HL-60 (cell line): ENCODE results near the gene HPS5.

ENCODE experiments used
- DNase-seq, 2 experiments: peaks; one replicate each; pipeline ENCODE4 v3.0.0-alpha.2; 2010 to 2020; ENCODE audit warnings: low read depth in 1 of 2, low spot score in 1 of 2
- H3K27ac ChIP-seq: fragments of 250-450 bp; sonication (Bioruptor Pico); replicated peaks from 2 replicates; pipeline ENCODE4 v1.5.1; 2020; ENCODE audit warnings: mild to moderate bottlenecking, moderate library complexity
- H3K27me3 ChIP-seq: fragments of 250-450 bp; sonication (Bioruptor Pico); 2 replicates; pipeline ENCODE4 v1.5.1; 2021; ENCODE audit warnings: mild to moderate bottlenecking, moderate library complexity; ENCODE audit not compliant: insufficient read depth, poor library complexity, severe bottlenecking
- H3K4me3 ChIP-seq: replicated peaks from 2 replicates; pipeline ENCODE4 v1.5.1; 2011; ENCODE audit warnings: mild to moderate bottlenecking, control low read depth, low read length; ENCODE audit not compliant: insufficient read depth
- CTCF ChIP-seq: IDR thresholded peaks from one replicate; pipeline ENCODE4 v1.5.1; 2011; ENCODE audit warnings: low read length, control low read depth, inconsistent platforms; ENCODE audit not compliant: insufficient read depth
- GABPA ChIP-seq: IDR thresholded peaks from 2 replicates; pipeline ENCODE4 v1.6.1; 2012; ENCODE audit warnings: low read depth
- POLR2AphosphoS5 ChIP-seq: IDR thresholded peaks from 2 replicates; pipeline ENCODE4 v1.6.1; 2012; ENCODE audit warnings: low read depth
- REST ChIP-seq: IDR thresholded peaks from 2 replicates; pipeline ENCODE4 v1.6.1; 2012; ENCODE audit warnings: low read depth; ENCODE audit not compliant: insufficient replicate concordance
- SPI1 ChIP-seq: IDR thresholded peaks from 2 replicates; pipeline ENCODE4 v1.6.1; 2012; ENCODE audit warnings: low read depth, mild to moderate bottlenecking, borderline replicate concordance

Gene HPS5

GRCh38 chr11:18294862-18295261, 27.1 kb downstream of the HPS5 start:
- DNase-seq: no peak
- no peak overlapping the region for H3K4me3 ChIP-seq
- no peak overlapping the region for H3K27ac ChIP-seq
- H3K27me3 ChIP-seq: no peaks in the 10 kb centered on the region
- no peak for TF ChIP-seq GABPA
- no peak for TF ChIP-seq CTCF
- no peak for TF ChIP-seq REST
- TF ChIP-seq POLR2AphosphoS5: no peak
- no peak for TF ChIP-seq SPI1

- H3K27ac ChIP-seq: no peak overlapping the region
- no peak for DNase-seq
- H3K27me3 ChIP-seq: no peaks in the 10 kb centered on the region
- no peak overlapping the region for H3K4me3 ChIP-seq
- TF ChIP-seq GABPA: no peak
- no peak for TF ChIP-seq CTCF
- no peak for TF ChIP-seq REST
Observed at GRCh38 chr11:18288911-18289310, 33.0 kb downstream of the HPS5 start.

- Histone ChIP-seq H3K4me3 (no peak overlapping the region), H3K27me3 (no peaks in the 10 kb centered on the region), H3K27ac (no peak overlapping the region)
- TF ChIP-seq CTCF: no peak
- no peak for TF ChIP-seq SPI1
- no peak for TF ChIP-seq POLR2AphosphoS5
- TF ChIP-seq REST: no peak
- TF ChIP-seq GABPA: no peak
- DNase-seq: no peak
Observed at GRCh38 chr11:18285841-18286240, 36.1 kb downstream of the HPS5 start.
